ENCODE data around the gene TRAF4. TPM values are rescaled to one million over a fixed set of nuclear protein-coding genes. Genes with fewer than 3 reads are reported as not detected.

The TRAF4 gene
- total and polyA plus RNA-seq, 9 of the 15 experiments (the other 6 are each of a cell fraction or from before 2014, with no cell fraction given): 2.4 to 147 (median 72.4) TPM

DNA sequence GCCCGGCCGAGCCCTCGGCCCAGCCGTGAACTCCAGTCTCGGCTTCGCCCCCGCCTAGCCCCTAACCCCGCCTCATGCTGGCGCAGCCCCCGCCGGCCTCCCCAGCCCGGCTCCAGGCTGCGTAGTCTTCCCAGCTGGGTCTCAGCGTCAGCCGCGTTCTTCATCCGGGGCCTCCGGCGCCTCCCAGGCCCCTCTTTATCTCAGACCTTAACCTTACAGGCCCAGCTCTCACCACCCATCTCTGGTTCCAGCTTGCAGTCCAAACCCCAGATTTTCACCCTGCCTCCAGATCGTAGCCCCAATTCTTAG is 32.1 kb upstream of the TRAF4 start, which contains the start of gene PROCA1 (continued):
- TF ChIP-seq POLR2AphosphoS5 (IDR thresholded peaks at IDR 0.05; ENCODE audit: control insufficient read depth, insufficient read depth, low read depth, low read length) (peak; percentile 52; the same call in 1 of the 2 replicates), CEBPG (CRISPR knock-in tag; IDR thresholded peaks at IDR 0.05) (0 out of 2 replicates have a peak, but pooled peaks have one; percentile 4), CEBPG (tag; conservative IDR thresholded peaks at IDR 0.05 in 1 of 2, IDR thresholded peaks at IDR 0.05 in 1 of 2) (no peak), RFX1 (IDR thresholded peaks at IDR 0.05) (no peak), HSF4 (CRISPR knock-in tag; IDR thresholded peaks at IDR 0.05; ENCODE audit: borderline replicate concordance) (no peak), MEIS2 (IDR thresholded peaks at IDR 0.05; ENCODE audit: partially characterized antibody) (no peak), TFAM (CRISPR knock-in tag; conservative IDR thresholded peaks at IDR 0.05) (no peak), E2F1 (CRISPR knock-in tag; IDR thresholded peaks at IDR 0.05) (no peak), MECOM (CRISPR knock-in tag; IDR thresholded peaks at IDR 0.05) (no peak), BRD9 (IDR thresholded peaks at IDR 0.05; ENCODE audit: low read depth, partially characterized antibody) (no peak), ZNF324 (CRISPR knock-in tag; IDR thresholded peaks at IDR 0.05) (no peak), POLR2B (IDR thresholded peaks at IDR 0.05; ENCODE audit: low read depth, partially characterized antibody) (no peak), SAFB (IDR thresholded peaks at IDR 0.05; ENCODE audit: borderline replicate concordance, low read depth, low read length) (no peak), TCF7L2 (IDR thresholded peaks at IDR 0.05; ENCODE audit: low read depth, low read length) (no peak), NFATC3 (IDR thresholded peaks at IDR 0.05) (no peak), POLR3A (IDR thresholded peaks at IDR 0.05; ENCODE audit: borderline replicate concordance, extremely low read depth, insufficient read depth, insufficient read length) (no peak), CTCF (IDR thresholded peaks at IDR 0.05 in 2 of 3, conservative IDR thresholded peaks at IDR 0.05 in 1 of 3; ENCODE audit: insufficient read depth in 2 of 3, low read depth in 1 of 3, low read length in 3 of 3) (no peak), PHB2 (IDR thresholded peaks at IDR 0.05; ENCODE audit: low read depth) (peak; percentile 39; the same call in 1 of the 2 replicates), DIDO1 (tag; IDR thresholded peaks at IDR 0.05; ENCODE audit: low read depth) (no peak), ZFP1 (CRISPR knock-in tag; IDR thresholded peaks at IDR 0.05) (no peak), CBX8 (IDR thresholded peaks at IDR 0.05; ENCODE audit: borderline replicate concordance, extremely low read depth, low read depth, low read length, poor library complexity, severe bottlenecking) (no peak), PCBP1 (IDR thresholded peaks at IDR 0.05; ENCODE audit: low read depth, low read length, poor library complexity, severe bottlenecking) (no peak), DACH1 (IDR thresholded peaks at IDR 0.05; ENCODE audit: partially characterized antibody) (peak; percentile 77), CXXC5 (CRISPR knock-in tag; IDR thresholded peaks at IDR 0.05) (peak; percentile 7; the same call in 1 of the 2 replicates)
- TF ChIP-seq, protein P1, sequence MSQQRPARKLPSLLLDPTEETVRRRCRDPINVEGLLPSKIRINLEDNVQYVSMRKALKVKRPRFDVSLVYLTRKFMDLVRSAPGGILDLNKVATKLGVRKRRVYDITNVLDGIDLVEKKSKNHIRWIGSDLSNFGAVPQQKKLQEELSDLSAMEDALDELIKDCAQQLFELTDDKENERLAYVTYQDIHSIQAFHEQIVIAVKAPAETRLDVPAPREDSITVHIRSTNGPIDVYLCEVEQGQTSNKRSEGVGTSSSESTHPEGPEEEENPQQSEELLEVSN (IDR thresholded peaks at IDR 0.05; ENCODE audit: borderline replicate concordance in 1 of 2, extremely low read depth in 1 of 2, insufficient read depth in 1 of 2, insufficient read length in 1 of 2, low read depth in 1 of 2, low read length in 1 of 2, poor library complexity in 1 of 2, severe bottlenecking in 1 of 2): no peak

Measured in K562 (cell line).